ENCODE measurements around the gene PHACTR1.

PHACTR1 gene

GRCh38 chr6:12803486-12803885, 86.9 kb downstream of the PHACTR1 start:
- DNase-seq, result no peak

DNA sequence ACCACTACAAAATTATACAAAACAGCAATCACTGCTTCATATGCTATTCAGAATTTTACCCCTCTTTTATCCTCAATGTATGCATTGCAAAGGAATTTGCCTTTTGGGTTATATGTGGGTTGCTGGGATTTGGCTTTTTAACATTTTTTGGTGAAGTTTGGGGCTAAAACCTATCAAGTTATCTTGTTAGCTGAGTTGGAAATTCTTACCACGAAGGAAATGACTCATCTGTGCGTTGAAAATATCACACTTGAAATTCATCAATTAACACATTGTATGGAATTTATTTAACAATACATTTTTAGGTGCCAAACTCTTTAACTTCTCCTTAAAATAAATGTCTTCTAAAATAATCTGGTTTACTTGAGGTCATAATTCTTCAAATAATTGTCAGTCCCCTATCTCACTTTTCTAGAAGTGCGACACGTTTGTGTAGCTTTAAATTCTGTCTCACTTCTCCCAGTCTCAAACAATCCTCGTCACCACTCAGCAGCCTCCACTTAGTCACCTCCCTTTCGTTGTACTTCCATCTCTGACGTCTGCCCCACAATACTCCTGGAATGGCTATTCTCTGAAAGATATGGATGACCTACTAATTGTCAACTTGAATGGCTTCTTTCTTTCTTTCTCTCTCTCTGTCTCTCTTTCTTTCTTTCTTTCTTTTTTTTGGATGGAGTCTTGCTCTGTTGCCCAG, 88.5 kb downstream of the PHACTR1 start:
- peak; percentile 19 for DNase-seq

GRCh38 chr6:12806136-12806535, 89.6 kb downstream of the PHACTR1 start:
- no peak for DNase-seq

DNA sequence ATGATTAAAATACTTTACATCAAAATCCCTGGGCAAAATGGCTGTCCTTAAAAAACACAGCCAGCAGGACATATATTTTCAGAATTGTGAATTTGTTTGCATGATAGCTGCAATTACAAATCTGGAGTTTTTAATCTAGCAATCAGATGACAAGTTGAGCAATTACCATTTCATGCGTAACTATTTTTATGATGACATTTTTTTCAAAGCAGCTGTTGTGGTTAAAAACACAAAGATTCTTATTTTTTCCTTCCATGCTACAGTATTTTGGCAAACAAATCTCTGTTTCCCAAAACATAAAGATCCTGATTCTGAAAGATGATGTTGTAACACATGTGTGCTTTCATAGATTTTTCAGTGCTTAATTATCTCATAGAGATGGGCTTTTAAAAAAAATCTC, 90.2 kb downstream of the PHACTR1 start:
- DNase-seq, result no peak

DNA sequence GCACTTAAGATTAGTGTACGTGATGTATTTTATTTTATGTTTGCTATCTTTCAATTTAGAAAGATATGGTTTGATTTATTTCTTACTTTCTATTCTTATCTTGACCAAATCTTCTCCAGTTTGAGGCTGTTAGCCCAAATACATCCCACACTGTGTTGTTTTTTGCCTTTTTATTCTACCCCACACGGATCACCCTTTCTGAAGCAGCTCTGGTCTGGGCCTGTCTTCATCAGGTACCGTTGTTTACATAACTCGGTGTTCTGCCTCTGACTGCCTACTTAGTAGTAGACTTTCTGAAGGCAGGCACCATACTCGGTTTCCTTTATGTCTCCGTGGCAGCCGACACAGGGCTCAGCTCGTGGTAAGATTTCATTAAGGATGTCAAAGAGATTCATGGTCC, 95.0 kb downstream of the PHACTR1 start:
- no peak for DNase-seq

DNA sequence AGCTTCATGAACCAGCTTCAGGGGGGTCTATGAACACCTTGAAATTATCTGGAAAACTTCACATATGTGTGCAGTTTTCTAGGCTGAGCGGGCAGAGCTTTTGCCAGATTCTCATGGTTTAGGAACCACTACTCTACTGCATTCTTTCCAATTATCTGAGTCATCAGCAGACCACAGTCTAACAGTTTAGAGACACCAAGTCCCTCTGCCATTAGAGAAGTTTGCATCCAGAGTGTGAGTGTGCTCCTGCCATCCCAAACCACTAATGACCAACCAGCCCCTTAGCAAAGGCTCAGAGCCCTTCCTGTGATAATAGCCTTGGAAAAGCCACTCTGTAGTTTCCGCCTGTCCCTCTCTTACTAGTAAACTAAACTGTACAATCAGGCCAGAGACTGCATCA, 96.8 kb downstream of the PHACTR1 start:
- no peak for DNase-seq

DNA sequence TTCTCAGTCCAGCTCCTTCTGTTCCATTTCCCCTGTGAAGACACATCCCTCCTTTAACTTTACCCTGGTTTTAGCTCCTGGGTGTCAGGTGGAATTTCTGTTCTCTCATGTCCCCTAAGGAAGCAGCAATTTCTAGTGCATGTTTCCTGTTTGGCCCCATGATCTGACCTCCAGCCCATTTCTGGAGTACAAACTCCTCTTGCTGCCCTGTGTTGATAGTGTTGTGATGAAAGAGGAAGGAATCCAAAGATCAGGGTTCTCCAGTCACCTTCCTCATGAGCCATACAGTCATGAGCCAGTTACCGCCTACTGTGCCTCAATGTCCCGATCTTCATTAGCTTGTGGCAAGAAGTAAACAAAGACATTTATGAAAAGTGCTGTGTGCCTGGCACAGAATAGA, 97.4 kb downstream of the PHACTR1 start:
- no peak for DNase-seq

- no peak for DNase-seq
Observed at GRCh38 chr6:12815089-12815488, 98.5 kb downstream of the PHACTR1 start.

GRCh38 chr6:12815884-12816600, 99.5 kb downstream of the PHACTR1 start:
- no peak for DNase-seq

GRCh38 chr6:12818324-12818723, 101.8 kb downstream of the PHACTR1 start:
- DNase-seq, result peak; percentile 68

GRCh38 chr6:12823847-12824246, 107.3 kb downstream of the PHACTR1 start:
- DNase-seq, result no peak

DNA sequence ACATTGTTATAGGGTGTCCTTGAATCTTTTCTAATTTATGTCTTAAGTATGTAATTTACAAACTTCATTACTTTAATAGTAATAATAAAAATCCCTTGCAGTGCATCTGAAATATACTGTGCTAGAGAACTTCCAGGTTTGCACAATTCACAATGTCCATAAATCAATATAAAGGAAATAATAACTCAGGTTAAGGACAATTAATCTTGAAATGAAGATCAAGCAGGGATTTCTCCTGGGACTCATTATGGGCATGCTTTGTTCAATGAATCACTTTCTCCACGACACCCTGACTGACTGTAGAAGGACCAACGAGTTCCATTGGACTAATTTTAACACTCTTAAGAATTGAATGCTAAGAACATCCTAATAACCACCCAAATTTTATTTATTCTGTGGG, 110.0 kb downstream of the PHACTR1 start:
- no peak for DNase-seq

- DNase-seq, result no peak
Observed at GRCh38 chr6:12827921-12828320, 111.4 kb downstream of the PHACTR1 start.

DNA sequence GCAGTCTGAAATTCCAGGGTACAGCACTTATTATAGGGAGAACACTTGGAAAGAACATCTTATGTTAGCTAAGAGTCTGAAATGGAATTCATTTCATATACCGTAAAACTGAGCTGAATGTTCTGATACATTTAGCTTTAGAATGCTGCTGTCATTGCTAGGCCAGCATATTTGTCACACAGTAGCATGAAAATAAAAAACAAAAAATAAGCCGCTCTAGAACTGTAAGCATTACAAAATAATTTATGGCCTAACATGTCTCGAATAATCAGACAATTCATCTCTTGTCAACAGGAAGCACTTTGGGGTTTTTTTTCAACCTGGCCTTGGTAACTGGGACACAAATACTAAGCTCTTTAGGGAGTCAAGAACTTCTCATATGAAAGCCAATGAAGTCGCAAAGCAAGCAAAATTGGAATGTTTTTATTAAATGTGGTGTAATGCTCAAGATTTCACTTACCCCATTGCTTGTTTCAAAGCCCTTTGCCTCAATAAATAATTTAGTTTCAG, 115.7 kb downstream of the PHACTR1 start:
- peak; percentile 29 for DNase-seq

DNA sequence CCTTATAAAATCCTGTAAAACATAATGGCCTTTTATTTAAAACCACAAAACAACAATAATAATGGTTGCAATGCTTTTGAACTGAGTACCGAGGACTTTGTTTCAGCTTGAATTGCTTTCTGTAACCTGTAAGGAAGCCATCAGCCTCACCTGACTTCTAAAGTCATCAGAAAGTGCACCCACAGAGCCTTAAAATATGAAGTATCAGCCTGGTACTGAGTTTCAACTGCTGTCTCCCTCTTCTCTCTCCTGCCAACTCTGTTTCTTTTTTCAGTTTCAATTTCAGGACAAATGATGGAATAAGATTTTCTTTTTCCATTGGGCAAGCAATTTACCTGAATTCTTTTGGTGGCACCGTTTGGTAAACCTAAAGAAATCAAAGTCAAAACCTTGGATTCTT, 119.4 kb downstream of the PHACTR1 start:
- no peak for DNase-seq

DNA sequence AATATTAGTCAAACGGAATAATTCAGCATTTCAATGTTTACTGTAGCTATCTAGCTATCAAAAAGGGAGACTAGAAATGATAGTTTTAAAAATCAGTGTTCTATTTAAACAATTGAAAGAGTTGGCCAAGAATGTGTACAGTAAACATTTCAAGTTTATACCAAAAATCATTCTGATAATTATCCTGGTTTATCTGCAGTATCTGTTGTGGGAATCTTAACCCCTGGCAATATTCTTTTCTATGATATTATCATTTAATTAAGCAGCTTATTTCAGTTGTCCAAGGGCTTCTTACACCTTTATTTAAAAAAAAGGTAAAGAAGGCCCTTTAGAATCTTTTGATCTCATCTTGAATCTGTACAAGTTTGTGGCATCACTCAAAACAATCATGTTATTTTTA, 125.1 kb downstream of the PHACTR1 start:
- no peak for DNase-seq

DNA sequence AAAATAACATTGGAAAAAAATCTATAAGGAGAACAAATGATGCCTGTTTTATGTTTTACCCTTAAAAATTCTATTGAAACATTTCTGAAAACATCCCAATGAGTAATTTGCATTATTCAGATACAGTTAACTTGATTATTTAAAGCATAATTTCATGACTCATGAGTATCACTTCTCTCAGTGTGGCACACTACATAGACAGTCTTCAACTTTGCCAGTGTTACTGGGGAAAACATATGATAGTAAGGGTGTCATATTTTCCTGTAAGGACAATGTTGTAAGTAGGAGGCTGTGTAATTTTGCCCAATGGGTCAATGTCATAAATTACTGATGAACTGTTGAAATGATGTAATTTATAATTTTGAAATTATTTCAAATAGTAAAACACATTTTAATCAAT, 125.5 kb downstream of the PHACTR1 start:
- DNase-seq, result no peak

GRCh38 chr6:12842658-12843057, 126.1 kb downstream of the PHACTR1 start:
- no peak for DNase-seq

- peak; percentile 66 for DNase-seq
Observed at GRCh38 chr6:12844284-12845223, 128.0 kb downstream of the PHACTR1 start.

DNA sequence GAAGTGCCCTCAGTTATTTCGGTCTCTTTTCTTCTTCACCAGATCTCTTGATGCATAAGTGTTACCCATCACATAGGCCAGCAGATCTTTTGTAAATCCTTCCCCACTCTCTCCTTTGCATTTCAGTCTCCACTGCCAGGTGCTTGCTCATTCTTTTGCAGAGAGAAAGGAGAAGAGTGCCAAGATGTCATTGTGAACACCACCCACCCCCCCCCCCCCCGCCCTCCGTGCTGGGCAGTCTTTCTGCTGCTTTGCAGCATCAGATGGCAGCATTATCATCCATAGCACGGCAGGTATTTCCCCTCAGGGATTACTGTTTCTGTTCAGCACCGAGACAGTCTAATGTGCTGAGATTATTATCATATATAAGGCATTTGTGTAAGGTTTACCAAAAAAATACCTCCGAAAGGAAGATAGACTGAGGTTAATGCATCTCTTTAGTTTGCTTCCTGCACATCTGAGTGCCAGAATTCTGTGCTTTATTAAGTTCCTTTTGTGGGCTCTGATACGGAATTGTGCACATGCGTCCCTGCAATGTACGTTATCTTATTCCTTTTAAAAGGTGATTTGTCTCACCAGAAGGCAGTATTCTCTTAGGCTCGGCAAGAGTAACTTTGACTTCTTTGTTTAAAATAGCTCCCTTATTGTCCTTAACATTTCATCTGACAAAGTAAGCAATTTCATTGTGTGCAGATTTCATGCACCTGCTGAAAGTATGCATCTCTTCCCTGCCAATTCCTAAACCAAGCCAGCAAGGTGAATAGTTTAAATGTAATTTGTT, 128.8 kb downstream of the PHACTR1 start:
- no peak for DNase-seq

GRCh38 chr6:12848964-12849808, 132.6 kb downstream of the PHACTR1 start:
- no peak for DNase-seq

DNA sequence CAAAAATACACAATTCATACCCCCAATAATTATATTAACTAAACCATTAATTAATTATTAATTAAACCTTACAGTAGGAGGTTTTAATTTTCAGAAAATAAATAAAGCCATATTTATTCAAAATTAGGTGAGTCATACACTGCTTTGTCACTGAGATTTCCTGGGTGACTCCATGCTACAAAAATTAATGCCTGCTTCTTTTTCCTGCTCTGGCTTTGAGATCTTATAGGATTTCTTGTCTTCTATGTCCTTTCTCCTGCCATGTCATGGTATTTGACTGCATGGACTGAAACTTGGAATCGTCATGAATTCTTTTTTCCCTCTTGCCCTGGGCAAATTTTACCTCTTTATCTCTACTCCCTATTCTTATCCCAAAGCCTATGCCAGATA, 133.2 kb downstream of the PHACTR1 start:
- no peak for DNase-seq
